ENCODE results near the gene SRGAP2B.
"Not testable (repeated sequence)": the region's sequence is repeated elsewhere in the genome, so short reads cannot be mapped to it uniquely, and the experiment has no call there.

The SRGAP2B gene

DNA sequence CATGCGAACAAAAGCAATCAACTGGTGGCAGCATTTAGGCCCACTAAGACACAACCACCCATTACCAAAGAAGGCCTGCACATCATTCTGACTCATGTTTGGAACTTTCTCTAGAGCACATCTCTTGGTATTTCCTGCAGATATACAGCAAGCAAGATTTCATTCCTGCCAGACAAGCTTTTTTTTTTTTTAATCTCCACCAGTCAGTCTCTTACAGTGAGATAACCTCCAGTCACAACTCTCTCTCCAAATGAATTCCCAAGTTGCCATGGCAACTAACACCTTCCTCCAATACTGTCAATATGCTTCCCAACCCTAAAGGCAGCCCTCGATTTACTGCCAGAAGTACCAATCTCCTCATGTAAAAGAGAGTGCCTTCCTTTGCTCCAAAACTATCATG is 59.1 kb downstream of the SRGAP2B start:
- DNase-seq = not testable (repeated sequence)

DNA sequence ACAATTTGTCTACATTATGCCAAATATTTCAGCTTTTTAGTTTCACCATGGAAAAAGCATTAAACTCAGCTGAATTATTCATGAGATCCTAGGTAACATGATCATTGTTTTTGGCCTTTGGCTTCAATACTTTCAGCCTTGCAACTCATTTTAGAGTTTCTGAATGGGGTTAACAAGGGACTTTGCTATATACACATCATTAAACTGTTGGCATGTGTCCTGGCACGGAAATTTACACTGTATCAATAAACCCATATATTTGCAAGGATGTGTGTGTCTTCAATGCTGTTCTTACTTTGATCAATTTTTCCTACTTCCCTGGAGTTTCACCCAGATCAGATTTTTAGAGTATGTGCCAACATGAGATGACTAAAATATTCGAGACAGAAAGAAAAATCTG is 61.6 kb downstream of the SRGAP2B start:
- not testable (repeated sequence) for DNase-seq

DNA sequence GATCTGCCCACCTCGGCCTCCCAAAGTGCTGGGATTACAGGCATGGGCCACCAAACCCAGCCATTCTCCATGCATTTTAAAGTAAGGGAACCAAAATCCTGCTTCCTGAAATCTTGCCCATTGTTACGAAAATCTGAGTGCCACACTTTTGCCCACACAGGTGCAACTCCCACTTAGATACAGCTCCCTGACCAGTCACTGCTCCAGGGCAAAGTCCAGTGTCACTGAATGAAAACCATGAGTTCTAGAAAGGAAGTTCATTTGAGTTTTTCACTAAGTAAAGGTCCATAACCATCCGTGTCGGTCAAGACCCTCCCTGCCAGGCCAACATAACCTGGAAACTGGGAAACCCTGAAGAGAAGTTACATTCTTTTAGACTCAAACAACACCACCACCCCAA is 67.9 kb downstream of the SRGAP2B start:
- DNase-seq = not testable (repeated sequence)

DNA sequence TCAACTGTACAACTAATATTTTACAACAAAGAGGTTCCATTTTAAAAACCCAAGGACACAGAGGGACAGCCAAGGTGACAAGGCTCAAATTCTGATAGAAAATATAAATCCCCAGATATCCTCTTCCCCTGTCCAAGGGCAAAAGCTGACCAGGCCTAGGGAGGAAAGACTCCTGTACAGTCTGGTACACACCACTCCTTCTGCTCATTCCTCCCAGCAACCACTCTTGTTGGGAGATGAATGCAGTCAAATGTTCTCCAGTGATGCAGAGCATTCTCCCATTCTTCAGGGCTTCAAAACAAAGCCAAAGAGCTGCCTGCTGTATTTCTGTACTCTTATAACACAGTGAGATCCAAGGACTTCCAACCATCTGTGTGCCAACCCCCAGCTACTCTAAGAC is 69.8 kb downstream of the SRGAP2B start:
- not testable (repeated sequence) for DNase-seq

DNA sequence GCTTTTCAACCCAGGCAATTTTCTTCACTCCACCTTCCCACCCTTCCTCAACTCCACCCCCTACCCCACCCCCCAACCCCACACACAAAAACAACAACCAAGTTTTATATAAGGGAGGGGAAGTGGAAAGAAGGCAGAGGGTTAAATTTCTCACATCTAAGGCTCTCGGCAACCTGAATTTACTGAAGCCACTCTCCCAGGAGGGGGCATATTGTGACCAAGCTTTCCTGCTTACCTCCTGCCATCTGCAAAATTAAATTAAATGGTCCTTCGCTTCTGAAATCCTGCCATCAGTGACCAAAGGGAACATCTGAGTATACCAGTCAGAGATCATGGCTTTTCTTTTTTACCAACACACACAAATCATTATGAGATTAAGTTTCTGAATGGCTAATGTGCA is 72.9 kb downstream of the SRGAP2B start:
- not testable (repeated sequence) for DNase-seq

DNA sequence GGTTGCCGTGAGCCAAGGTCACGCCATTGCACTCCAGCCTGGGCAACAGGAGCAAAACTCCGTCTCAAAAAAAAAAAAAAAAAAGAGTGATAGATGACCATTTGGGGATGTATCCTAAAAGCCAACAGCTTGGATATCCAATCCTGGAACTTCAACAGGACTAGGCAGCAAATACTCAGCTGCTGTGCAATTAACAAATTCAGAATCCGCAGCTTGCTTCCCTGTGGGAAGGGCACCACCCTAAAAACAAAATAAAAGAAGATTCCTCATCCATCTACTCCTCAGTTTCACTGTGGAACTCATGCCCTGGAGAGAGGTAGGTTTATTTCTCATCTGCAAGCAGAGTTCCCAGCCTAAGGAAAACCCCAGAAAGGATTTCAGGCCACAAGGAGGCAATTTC is 73.4 kb downstream of the SRGAP2B start:
- DNase-seq = not testable (repeated sequence)

DNA sequence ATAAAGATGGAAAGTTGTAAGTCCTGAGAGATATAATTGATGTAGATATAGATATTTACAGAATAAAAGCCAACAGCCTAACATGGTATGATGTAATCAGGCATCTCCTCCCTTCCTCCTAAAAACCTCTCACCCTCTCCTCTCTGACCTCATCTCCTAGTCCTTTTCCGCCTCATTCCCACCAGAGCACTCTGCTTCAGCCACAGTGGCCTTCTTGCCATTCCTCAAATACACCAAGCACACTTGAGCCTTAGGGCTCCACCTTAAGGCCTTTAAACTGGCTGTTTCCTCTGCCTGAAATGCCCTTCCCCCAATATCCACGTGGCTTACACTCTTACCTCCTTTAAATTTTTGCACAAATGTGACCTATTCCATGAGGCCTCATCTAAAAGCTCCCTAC is 75.4 kb downstream of the SRGAP2B start:
- not testable (repeated sequence) for DNase-seq

DNA sequence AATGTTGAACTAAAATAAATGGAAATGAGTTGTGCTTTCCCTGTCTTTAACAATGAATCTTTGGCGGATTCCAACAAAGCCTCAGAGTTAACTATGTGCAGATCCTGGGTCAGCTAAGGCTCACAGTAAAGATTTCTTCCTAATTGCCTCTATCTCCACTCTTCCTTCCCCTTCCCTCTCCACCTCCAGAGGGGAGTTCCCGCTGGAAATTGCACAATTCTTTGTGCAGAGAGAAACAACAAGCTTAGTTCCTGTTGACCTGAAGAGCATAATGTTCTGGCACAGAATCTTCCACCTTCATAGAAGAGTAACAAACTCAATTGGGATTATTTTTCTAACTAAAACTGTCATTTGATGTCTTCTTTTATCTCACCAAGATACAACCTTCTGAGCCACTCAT is 77.4 kb downstream of the SRGAP2B start:
- not testable (repeated sequence) for DNase-seq

DNA sequence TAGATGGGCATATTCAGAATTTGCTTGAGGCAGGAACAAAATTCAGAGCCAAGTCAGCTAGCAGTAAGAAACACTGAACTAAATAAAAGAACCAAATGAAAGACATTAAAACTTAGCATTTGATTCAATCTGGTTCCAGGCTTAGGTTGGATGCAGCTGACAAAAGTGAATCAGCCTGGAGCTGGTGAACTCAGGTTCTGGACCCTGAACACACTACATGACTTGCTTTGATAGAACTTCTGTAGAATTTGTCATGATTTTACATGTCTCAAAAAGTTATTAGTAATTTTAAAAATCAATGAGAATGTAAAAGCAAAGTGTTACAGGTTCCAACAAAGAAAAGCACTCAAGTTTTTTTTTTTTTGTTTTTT is 78.7 kb downstream of the SRGAP2B start:
- DNase-seq = not testable (repeated sequence)

DNA sequence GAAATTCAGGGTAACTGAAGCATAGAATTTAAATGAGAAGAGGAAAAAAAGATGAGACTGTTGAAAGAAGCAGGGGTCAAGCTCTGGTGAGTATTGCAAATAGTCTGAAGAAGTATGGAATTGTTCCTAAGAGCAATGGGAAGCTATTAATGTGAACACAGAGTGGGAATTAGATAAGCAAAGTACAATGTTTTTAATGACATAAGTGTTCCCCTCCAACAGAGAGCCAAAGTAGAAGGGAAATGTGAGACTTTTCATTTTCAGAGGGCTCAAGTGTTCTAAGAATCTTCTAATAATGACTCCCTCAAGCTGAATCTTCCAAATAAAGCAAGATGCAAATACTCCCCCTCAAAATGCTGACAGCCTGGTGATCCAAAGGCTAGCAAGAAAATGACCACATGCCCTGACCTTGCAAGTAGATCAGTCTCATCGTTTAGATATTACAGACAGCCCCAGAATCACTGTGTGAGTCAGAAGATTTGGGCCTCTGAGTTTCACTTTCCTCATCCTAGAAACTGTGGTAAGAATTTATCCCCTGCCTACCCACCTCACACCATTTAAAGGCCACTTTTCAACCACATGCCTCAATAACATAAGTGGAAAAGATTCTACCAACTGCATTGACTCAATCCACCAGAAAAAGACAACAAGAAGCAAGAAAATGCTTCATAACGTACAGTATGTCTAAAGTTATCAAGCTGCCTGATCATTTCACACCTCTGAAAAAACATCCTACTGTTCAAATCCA is 79.2 kb downstream of the SRGAP2B start:
- DNase-seq = not testable (repeated sequence)

DNA sequence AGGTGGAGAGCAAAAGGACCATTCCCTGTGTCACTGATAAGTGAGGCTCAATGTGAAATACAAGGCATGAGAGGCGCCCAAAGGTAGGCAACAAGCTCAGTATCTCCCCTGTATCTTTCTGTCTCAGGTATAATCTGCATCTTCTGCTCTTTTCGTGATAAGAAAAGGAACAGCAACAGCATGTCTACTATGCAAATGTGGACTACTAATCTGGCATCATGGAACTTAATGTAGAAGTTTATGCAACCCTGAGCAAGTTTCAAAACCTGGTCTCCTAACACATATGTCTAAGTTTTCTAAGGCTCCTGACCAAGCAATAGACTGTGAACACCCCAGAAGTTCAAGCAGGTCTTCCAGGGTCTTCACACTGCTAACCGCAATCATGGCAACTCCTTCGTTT is 81.8 kb downstream of the SRGAP2B start:
- DNase-seq = not testable (repeated sequence)

DNA sequence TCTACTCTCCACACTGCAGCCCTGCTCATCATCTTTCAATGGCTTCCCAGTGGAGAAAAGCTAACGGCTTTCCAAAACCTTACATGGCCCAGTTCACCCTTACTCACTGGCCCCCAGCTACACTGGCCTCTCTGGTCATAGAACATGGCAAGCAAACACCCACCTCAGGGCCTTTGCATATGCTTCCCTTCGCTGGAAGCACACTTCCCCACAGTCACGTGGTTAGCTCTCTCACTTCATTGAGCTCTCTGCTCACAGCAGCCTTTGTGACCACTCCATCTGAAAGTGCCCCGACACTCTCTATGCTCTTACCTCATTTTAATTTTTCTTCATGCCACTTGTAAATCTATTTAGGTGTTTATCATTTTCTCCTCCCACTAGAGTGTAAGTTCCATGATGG is 83.3 kb downstream of the SRGAP2B start:
- DNase-seq = not testable (repeated sequence)

DNA sequence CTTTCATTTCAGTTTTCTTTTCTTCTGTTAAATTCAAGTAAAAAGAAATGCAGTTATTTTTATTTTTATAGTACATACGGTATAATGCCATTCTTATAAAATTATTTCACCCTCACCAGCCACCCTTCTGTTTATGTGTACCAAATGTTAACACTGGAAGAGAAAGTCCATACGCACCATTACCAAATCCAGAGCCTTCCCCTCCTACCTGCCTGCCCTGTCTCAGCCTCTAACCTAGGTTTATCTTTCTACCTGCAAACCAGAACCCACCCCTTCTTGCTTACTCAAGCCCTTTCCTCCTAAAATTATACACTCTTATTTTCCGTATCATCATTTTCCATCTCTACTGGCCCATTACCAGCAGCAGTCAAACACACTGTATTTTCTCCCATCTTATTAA is 84.5 kb downstream of the SRGAP2B start:
- DNase-seq = not testable (repeated sequence)

DNA sequence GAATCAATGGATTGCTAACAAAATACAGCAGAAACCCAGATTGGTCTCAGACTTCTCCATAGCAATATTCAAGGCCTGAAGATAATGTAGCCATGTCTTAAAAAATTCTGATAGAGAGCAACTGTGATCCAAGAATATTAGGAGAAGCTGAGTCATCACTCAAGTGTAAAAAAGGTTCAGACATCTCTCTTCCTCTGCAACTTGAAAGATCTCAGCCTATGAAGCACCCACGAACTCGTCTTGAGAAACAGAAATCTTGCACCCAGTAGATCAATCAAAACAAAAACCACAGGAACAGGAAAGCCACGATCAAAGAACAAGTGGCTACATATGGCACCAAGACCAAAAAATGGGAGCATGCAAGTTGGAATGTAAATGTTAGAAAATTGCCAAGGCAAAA is 85.2 kb downstream of the SRGAP2B start:
- DNase-seq = not testable (repeated sequence)

DNA sequence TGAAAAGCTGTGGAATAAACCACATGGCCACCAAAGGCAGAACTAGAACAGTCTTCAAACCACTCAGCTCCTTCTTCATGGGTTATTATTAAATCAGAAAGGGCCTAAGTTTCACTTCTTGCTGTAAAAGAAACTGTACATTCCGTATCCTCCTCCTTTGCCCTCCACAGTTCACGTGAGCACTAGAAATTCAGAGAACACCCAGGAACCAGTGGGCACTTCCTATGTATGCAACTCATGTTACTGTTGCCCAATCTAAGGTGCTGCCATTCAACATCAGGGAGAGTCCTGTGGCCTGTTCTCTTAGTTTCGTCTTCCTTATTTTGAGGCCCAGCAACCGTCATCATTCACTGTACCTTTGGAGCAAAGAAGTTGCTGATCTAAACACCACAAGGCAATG is 86.7 kb downstream of the SRGAP2B start:
- not testable (repeated sequence) for DNase-seq

DNA sequence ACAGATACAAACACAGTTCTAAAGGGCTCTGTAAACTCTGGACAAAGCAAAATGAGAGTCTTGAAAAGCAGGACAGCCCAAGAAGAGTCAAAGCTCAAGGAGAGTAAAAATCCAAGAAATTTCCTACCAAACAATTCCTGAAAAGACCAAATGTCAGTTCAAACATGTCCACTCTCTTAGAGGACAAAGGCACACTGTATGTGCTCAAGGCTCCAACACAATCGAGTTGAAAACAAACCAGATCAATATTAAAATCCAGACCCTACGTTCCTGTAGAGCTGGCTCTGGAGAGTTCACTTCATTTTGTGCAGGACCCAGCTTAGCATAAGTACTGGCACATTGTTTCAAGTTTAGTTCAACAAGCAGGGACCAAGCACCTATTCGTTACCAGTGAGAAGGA is 90.0 kb downstream of the SRGAP2B start:
- not testable (repeated sequence) for DNase-seq

DNA sequence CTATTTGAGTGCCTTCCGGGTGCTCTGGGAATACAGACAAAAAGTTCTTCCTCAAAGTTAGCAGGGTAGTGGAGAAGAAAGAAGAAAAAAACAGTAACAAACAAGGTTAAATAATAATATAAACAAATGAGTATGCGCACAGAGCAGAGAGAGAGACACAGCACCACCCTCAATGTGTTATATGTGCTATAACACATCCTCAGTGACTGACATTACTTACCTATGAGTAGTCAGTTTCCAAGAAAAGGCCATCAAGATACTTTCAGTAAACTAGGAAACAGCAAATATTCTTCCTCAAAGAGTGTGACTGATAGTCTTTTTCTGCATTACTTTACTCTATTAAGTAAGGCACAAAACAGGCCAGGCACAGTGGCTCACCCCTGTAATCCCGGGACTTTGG is 93.7 kb downstream of the SRGAP2B start:
- not testable (repeated sequence) for DNase-seq

DNA sequence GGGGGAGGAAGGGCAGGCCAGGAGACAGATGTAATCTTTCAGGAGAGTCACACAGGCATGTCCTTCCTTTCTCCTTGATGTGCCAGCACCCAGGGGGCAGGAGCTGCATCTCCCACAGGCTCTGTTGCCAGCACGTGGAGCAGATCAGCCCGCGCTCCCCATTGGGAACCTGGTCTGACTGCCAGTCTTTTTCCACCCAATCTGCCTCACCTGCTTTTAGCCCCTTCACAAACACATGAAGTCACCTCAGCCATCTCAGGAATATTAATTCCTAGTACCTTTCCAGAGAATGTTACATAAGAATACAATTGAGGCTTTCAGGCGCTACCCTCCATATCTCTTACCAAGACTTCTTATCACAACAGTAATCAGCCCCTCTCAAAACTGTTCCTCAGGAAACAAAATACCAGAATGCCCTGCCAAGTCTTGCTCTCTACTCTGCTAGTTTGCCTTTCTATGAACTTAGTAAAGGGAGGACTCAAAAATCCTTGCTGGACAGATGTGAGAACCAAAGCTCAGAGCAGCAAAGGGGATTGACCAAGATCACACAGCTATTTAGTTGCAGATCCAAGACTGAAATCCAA is 94.3 kb downstream of the SRGAP2B start:
- DNase-seq = not testable (repeated sequence)

DNA sequence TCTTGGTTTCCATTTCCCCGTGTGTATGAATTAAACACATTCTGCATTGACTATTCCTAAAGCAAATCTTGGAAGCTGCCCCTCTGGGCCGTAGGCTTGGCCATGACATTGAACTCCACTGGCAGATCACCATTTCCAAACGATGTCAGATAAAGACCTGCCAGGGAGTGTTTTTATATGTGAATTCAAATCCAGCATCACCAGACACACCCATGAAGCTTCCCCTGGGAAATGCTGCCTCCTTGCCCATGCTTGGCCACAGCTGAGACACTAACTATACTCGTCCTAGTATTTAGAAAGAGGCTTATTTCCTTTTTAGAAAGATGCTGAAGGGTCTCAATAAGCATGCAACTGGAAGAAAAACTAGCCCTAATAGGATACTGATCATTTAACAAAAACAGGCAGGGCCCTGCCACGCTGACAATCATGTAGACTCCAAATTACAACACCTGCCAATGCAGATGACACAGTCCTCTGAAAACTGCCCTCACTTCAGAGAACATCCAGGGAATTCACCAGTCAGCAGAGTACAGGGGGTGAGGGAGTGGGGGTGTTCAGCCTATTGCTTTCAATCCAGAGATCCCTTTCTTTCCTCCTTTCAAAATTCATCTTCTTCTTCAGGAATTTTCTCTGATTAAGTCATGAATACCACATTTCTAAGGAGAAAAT is 94.9 kb downstream of the SRGAP2B start:
- DNase-seq = not testable (repeated sequence)

DNA sequence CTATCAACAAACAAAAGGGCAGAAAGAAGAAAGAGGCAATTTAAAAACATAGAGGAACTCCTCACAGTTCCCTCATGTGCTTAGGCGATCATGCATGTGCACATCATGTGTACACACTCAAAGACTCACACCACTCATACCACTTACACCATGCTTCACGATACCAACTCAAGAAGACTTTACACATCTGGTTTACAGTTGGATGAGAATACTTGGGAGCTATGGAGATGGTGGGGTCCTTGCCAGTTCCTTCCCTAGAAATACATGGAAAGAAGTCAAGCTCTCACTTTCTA is 96.2 kb downstream of the SRGAP2B start:
- DNase-seq = not testable (repeated sequence)

DNA sequence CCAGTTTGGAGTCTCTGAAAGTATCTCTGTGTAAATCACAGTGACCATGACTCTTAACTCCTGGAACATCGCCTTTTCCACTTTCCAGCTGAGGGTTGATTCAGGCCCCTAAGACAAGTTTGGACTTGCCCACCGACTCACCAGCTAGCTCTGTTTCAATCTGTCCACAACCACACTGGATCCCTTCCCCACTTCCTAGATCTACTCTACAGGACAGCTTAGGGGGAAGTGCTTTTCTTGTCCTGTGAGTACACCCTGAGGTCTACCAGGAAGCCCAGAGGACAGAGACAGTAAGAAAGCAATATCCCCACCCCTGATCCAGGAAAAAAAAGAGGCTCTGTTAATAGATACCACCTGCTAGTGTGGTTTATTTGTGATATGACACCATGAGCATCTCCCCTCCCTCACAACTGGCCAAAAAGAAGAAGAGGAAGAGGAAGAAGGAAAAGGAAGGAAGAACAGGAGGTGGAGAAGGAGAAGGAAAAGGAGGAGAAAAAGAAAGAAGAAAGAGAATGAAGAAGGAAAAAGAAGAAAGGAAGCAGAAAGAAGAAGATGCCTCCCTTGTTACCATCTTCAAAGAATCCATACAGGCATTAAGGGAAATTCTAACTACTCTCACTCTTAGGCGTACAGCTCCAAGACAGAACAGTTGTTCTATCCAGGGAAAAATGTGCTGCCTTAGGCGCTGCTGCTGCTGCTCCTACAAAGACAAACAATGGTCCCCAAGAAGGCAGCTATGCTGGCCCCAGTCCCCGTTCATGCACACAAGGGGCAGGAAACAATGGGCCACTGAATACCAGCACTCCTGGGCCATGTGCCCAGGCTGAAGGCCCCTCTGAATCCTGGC is 96.8 kb downstream of the SRGAP2B start:
- DNase-seq = not testable (repeated sequence)

DNA sequence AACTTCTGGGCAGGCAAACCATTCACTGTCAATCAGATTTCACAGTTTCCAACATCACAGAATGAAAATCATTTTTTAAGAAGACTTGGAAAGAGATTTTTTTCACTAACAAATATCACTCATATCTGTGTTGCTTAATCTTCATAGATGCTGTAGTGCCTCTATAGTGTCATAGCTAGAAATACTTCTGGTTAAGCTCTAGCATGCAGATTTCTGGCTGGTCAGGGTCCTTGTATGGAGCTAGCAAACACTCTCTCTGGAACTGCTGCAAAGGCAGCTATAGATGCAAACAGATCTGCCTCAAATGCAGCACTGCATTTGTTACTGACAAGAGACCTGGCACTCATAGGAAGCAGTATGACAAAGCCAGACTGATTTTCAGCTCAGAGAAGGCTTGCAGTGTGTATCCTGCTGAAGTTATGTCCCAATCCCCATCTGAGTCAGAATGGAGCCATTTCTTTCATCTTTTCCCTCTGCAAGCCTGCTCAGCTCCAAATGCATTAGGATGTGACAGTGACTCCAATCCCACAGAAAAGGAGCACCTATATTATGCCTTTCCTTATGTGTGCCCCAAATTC is 99.2 kb downstream of the SRGAP2B start:
- DNase-seq = not testable (repeated sequence)

DNA sequence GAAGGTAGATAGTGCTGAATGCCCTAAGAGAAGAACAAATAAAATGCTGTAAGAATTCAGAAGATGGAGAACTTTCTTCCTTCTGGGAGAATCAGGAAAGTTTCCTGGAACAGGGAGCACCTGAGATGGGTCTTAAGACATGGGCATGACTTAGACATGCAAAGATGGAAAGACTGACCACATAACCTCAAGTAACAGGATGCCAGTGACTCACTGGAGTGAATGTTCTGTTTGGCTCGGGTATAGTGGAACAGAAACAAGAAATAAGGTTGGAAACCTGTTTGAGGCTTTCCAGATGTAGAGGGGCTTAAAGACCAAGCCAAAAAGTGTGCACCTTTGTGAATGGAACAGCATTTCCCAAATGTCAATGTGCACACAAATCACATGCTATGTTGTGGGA is 102.2 kb downstream of the SRGAP2B start:
- not testable (repeated sequence) for DNase-seq
